GM12878 (cell line): ENCODE measurements around the gene SHISAL2B.

ENCODE experiments used
- CTCF ChIP-seq, 3 experiments: IDR thresholded peaks in 2 of 3; conservative IDR thresholded peaks in 1 of 3; 2 replicates each; pipeline ENCODE4 v1.5.1; 2011; ENCODE audit warnings: low read depth in 3 of 3, low read length in 3 of 3, mild to moderate bottlenecking in 3 of 3, control low read depth in 2 of 3, moderate library complexity in 2 of 3, inconsistent platforms in 1 of 3, mixed read lengths in 1 of 3; ENCODE audit not compliant: control insufficient read depth in 2 of 3, insufficient read depth in 1 of 3; ENCODE audit errors: extremely low read depth in 1 of 3
- EZH2 ChIP-seq: IDR thresholded peaks from 2 replicates; pipeline ENCODE4 v1.6.1; 2012; ENCODE audit warnings: low read depth, mild to moderate bottlenecking, control low read depth, inconsistent platforms, low read length, borderline replicate concordance; ENCODE audit not compliant: control insufficient read depth
- HDAC2 ChIP-seq: fragments of 200-600 bp; sonication (generic); IDR thresholded peaks from 2 replicates; pipeline ENCODE4 v1.6.1; 2017
- JUND ChIP-seq: IDR thresholded peaks from 2 replicates; pipeline ENCODE4 v1.6.1; 2012; ENCODE audit warnings: low read depth, mild to moderate bottlenecking, low read length, improper control_type of control experiment, moderate library complexity
- KAT2A ChIP-seq: conservative IDR thresholded peaks from 2 replicates; pipeline ENCODE4 v1.6.1; 2011; ENCODE audit warnings: low read depth, low read length; ENCODE audit not compliant: control insufficient read depth
- MYB ChIP-seq: fragments of 150-350 bp; IDR thresholded peaks from 2 replicates; pipeline ENCODE4 v1.6.1; 2014; ENCODE audit warnings: mild to moderate bottlenecking, low read depth, low read length, borderline replicate concordance
- NFXL1 ChIP-seq: fragments of 450-650 bp; IDR thresholded peaks from 2 replicates; pipeline ENCODE4 v1.6.1; 2017; ENCODE audit warnings: antibody characterized with exemption, mild to moderate bottlenecking, borderline replicate concordance
- POLR2A ChIP-seq: IDR thresholded peaks from 2 replicates; pipeline ENCODE4 v1.6.1; 2011; ENCODE audit warnings: low read depth, mild to moderate bottlenecking, low read length
- POLR2AphosphoS5 ChIP-seq: IDR thresholded peaks from 2 replicates; pipeline ENCODE4 v1.6.1; 2011; ENCODE audit warnings: mild to moderate bottlenecking, low read length, inconsistent platforms
- RFX5 ChIP-seq: IDR thresholded peaks from 2 replicates; pipeline ENCODE4 v1.6.1; 2011; ENCODE audit warnings: low read depth, low read length, improper control_type of control experiment
- SMC3 ChIP-seq: IDR thresholded peaks from 2 replicates; pipeline ENCODE4 v1.6.1; 2011; ENCODE audit warnings: low read length, improper control_type of control experiment, borderline replicate concordance
- STAT1 ChIP-seq: fragments of 450-650 bp; conservative IDR thresholded peaks from 2 replicates; pipeline ENCODE4 v1.6.1; 2014; ENCODE audit warnings: antibody characterized with exemption, mild to moderate bottlenecking
- TBL1XR1 ChIP-seq: IDR thresholded peaks from 2 replicates; pipeline ENCODE4 v1.6.1; 2012; ENCODE audit warnings: low read depth, low read length, improper control_type of control experiment
- ZNF274 ChIP-seq: IDR thresholded peaks from one replicate; pipeline ENCODE4 v1.8.0; 2011; ENCODE audit not compliant: insufficient read length, insufficient read depth

- TF ChIP-seq RFX5 (no peak), POLR2AphosphoS5 (no peak), CTCF (IDR thresholded peaks at IDR 0.05 in 2 of 3, conservative IDR thresholded peaks at IDR 0.05 in 1 of 3; ENCODE audit: control insufficient read depth in 2 of 3, extremely low read depth in 1 of 3, insufficient read depth in 1 of 3, low read depth in 3 of 3, low read length in 3 of 3) (no peak), JUND (no peak), MYB (no peak), ZNF274 (no peak), TBL1XR1 (no peak), SMC3 (no peak), EZH2 (no peak), KAT2A (no peak), STAT1 (no peak), NFXL1 (no peak), HDAC2 (no peak), POLR2A (no peak)
Observed at GRCh38 chr5:64659289-64659688, 31.0 kb upstream of the SHISAL2B start.
